ENCODE measurements around the gene ARX.

The ARX gene

DNA sequence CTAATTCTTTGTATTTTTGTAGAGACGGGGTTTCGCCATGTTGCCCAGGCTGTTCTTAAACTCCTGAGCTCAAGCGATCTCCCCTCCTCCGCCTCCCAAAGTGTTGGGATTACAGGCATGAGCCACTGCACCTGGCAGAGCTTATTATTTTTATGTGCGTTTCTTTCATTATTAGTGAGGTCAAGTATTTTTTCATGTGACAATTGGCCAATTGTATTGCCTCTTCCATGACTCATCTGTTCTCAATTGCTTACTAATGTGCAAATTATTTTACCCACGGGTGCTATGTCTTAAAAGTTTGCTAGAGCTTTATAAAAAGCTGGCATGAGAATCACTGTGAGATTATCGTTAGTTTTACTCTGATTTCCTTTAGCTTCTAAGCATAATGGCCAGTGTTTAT lies 13.0 kb upstream of the ARX start:
- H3K4me3 ChIP-seq (ENCODE audit: extremely low read depth, insufficient read depth, low read length, poor library complexity, severe bottlenecking), result no peak overlapping the region
- 90 to 93% methylated on average over 2 to 3 of the region's 7 CpGs for WGBS, 2 experiments (ENCODE audit: insufficient coverage in 2 of 2)

DNA sequence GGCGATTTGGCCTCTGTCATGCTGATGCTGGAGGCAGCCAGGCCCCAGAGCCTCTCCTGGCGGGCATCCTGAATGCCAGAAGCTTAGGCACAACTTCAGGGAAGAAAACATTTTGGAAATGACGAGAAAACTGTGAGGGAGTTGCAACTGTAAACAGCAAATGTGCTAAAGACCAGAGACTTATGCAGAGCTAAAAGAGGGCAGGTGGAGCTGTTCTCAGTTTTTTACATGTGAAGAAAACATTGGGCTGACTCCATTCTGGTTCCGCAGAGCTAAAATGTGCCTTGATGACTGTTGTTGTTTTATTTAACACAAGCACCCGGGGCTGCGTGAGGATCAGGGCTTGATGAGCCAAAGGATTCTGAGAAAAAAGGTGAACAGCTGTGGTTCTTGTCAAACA lies 10.8 kb upstream of the ARX start:
- H3K4me3 ChIP-seq (ENCODE audit: extremely low read depth, insufficient read depth, low read length, poor library complexity, severe bottlenecking), result no peak overlapping the region
- no peaks in the 10 kb centered on the region for H3K36me3 ChIP-seq (ENCODE audit: control insufficient read depth, insufficient read depth, low read length)
- no peak overlapping the region for H3K27ac ChIP-seq (ENCODE audit: low read depth, low read length, severe bottlenecking)
- H3K4me1 ChIP-seq (ENCODE audit: control insufficient read depth, insufficient read depth, low read length, poor library complexity, severe bottlenecking), result peaks cover 3% of the 10 kb centered on the region
- WGBS, 2 experiments (ENCODE audit: insufficient coverage in 2 of 2), result 65% methylated on average over 2 of the region's 6 CpGs; no CpG with 5 or more reads in 1 of the 2 experiments
- no peaks in the 10 kb centered on the region for H3K9me3 ChIP-seq (ENCODE audit: control insufficient read depth, low read length)

More for the DNA sequence above, 13.0 kb upstream of the ARX start:
- H3K36me3 ChIP-seq (ENCODE audit: control insufficient read depth, insufficient read depth, low read length), result no peaks in the 10 kb centered on the region
- H3K4me1 ChIP-seq (ENCODE audit: control insufficient read depth, insufficient read depth, low read length, poor library complexity, severe bottlenecking), result peaks cover 3% of the 10 kb centered on the region
- H3K27ac ChIP-seq (ENCODE audit: low read depth, low read length, severe bottlenecking), result no peak overlapping the region
- no peaks in the 10 kb centered on the region for H3K9me3 ChIP-seq (ENCODE audit: control insufficient read depth, low read length)

DNA sequence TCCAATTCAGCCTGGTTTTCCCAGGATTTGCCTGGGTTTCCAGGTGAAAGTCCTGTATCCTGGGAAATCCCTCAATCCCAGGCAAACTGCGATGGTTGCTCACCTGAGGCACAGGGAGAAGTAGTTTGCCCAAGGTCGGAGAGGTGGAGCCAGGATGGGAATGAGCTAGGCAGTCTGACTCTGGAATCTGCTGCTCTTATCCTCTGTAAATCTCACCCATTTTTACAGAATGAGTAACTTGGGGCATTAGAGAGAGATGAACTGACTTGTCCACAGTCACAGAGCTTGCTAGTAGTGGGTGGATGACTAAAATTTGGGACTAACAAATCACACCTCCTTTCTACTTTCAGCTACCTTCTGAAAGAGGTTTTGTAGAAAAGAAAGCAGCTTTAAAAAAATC lies 9.8 kb upstream of the ARX start:
- Histone ChIP-seq H3K36me3 (ENCODE audit: control insufficient read depth, insufficient read depth, low read length) (no peaks in the 10 kb centered on the region), H3K4me3 (ENCODE audit: extremely low read depth, insufficient read depth, low read length, poor library complexity, severe bottlenecking) (no peak overlapping the region), H3K27ac (ENCODE audit: low read depth, low read length, severe bottlenecking) (no peak overlapping the region), H3K4me1 (ENCODE audit: control insufficient read depth, insufficient read depth, low read length, poor library complexity, severe bottlenecking) (peaks cover 7% of the 10 kb centered on the region), H3K9me3 (ENCODE audit: control insufficient read depth, low read length) (no peaks in the 10 kb centered on the region)
- whole genome bisulfite sequencing, 2 experiments (ENCODE audit: insufficient coverage in 2 of 2), result no CpG with 5 or more reads among the region's 2 CpGs

GRCh38 chrX:25023908-25024307 lies 8.1 kb upstream of the ARX start:
- H3K9me3 ChIP-seq (ENCODE audit: control insufficient read depth, low read length), result no peaks in the 10 kb centered on the region
- no CpG with 5 or more reads among the region's 1 CpG for WGBS, 2 experiments (ENCODE audit: insufficient coverage in 2 of 2)
- no peak overlapping the region for H3K27ac ChIP-seq (ENCODE audit: low read depth, low read length, severe bottlenecking)
- H3K36me3 ChIP-seq (ENCODE audit: control insufficient read depth, insufficient read depth, low read length), result no peaks in the 10 kb centered on the region
- peaks cover 7% of the 10 kb centered on the region for H3K4me1 ChIP-seq (ENCODE audit: control insufficient read depth, insufficient read depth, low read length, poor library complexity, severe bottlenecking)
- no peak overlapping the region for H3K4me3 ChIP-seq (ENCODE audit: extremely low read depth, insufficient read depth, low read length, poor library complexity, severe bottlenecking)

DNA sequence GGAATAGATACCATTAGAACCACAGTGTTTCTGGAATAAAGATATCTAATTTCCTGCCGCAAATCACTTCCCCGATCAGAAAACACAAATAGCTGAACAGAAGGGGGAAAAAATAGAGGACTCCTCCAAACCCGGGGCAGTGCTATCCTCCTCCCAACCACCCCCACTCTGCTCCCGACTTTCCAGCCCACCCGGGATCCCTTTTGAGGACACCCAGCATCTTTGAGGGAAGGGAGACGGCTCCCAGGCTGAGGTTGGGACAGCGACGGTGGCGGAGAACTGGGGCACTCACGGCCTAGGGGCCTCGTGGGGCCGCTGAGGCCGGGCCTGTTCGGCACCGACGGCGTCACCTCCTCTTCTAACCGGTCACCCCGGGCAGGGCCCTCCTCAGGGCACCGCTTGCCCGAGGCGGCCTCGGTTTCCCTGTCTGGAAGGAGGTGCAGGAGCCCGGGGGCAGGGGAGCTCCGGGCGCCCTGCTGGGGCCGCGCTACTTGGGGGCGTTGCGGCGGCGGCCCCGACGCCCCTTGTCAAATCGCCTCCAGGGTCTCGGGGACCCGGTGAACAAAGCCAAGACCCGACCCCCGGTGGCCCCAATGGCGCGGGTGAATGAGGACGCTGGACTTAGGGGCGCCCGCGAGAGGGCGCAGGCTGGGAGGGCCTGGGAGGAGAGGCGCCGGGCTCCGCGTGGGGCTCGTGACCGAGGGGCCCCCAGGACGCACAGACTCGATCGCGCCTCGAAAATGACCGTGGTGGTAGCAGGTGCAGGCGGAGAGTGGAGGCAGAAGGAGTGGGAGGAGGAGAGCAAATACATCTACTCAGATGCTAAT lies 6.9 kb upstream of the ARX start:
- Histone ChIP-seq H3K36me3 (ENCODE audit: control insufficient read depth, insufficient read depth, low read length) (no peaks in the 10 kb centered on the region), H3K4me3 (ENCODE audit: extremely low read depth, insufficient read depth, low read length, poor library complexity, severe bottlenecking) (no peak overlapping the region), H3K27ac (ENCODE audit: low read depth, low read length, severe bottlenecking) (no peak overlapping the region), H3K4me1 (ENCODE audit: control insufficient read depth, insufficient read depth, low read length, poor library complexity, severe bottlenecking) (peaks cover 5% of the 10 kb centered on the region), H3K9me3 (ENCODE audit: control insufficient read depth, low read length) (no peaks in the 10 kb centered on the region)
- WGBS, 2 experiments (ENCODE audit: insufficient coverage in 2 of 2), result 0 to 1% methylated on average over 12 to 18 of the region's 59 CpGs

DNA sequence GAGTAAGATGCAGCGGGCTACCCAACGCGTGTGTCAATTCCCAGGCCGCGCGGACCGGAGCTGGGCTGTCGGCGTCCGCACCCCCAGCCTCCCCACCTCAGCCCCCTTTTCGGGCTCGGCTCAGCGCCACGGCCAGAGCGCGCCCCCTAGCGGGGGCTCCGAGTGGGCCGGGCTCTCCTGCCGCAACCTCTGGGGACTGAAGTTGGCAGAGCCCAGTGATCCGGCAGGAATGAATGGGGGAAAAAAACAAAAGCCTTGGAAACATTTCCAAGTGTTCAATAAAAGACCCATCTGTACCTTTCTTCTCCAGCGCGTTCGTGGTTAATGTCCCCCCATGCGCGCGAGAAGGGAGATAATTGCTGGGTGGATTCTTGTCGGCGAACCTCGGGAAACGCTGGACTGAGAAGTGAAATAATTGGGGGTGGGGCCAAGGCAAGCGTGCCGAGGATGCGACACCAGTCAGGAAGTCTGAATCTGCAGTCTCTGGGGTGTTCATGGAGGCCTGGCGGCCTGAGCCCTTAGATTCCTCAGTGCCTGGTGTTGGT lies 5.2 kb upstream of the ARX start:
- Histone ChIP-seq H3K27ac (ENCODE audit: low read depth, low read length, severe bottlenecking) (no peak overlapping the region), H3K4me3 (ENCODE audit: extremely low read depth, insufficient read depth, low read length, poor library complexity, severe bottlenecking) (no peak overlapping the region), H3K9me3 (ENCODE audit: control insufficient read depth, low read length) (no peaks in the 10 kb centered on the region), H3K4me1 (ENCODE audit: control insufficient read depth, insufficient read depth, low read length, poor library complexity, severe bottlenecking) (peaks cover 12% of the 10 kb centered on the region), H3K36me3 (ENCODE audit: control insufficient read depth, insufficient read depth, low read length) (no peaks in the 10 kb centered on the region)
- WGBS, 2 experiments (ENCODE audit: insufficient coverage in 2 of 2), result 0% methylated on average over 3 of the region's 35 CpGs; no CpG with 5 or more reads in 1 of the 2 experiments

DNA sequence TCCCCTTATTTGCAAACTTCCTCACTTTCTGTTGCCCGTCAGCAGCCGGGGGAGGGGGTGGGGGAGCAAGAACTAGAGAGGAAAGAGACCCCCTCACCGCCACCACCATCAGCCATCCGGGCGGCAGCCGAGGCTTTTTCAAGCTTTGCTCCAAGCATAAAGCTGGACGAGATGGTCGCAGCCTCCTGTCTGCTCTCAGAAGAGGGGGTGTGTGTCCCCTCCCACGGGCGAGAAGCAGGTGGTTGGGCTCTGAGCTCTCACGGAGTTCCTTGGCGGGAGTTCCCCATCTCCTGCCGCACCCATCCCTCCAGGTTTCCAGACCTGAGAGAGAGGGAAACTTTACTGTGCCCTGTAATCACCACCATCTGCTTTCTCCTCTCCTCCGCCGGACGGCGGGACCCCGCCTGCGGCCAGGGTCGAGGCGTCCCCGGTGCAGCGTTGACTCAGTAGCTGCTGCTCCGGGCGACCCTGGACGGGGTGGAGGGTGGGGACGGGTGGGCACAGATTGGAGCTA lies 4.7 kb upstream of the ARX start:
- no peaks in the 10 kb centered on the region for H3K9me3 ChIP-seq (ENCODE audit: control insufficient read depth, low read length)
- H3K27ac ChIP-seq (ENCODE audit: low read depth, low read length, severe bottlenecking), result no peak overlapping the region
- H3K36me3 ChIP-seq (ENCODE audit: control insufficient read depth, insufficient read depth, low read length), result no peaks in the 10 kb centered on the region
- H3K4me1 ChIP-seq (ENCODE audit: control insufficient read depth, insufficient read depth, low read length, poor library complexity, severe bottlenecking), result peaks cover 12% of the 10 kb centered on the region
- 0% methylated on average over 5 of the region's 27 CpGs; no CpG with 5 or more reads in 1 of the 2 experiments for WGBS, 2 experiments (ENCODE audit: insufficient coverage in 2 of 2)
- no peak overlapping the region for H3K4me3 ChIP-seq (ENCODE audit: extremely low read depth, insufficient read depth, low read length, poor library complexity, severe bottlenecking)

- 0% methylated on average over 4 of the region's 22 CpGs; no CpG with 5 or more reads in 1 of the 2 experiments for whole genome bisulfite sequencing, 2 experiments (ENCODE audit: insufficient coverage in 2 of 2)
Observed at GRCh38 chrX:25019707-25020390, 4.1 kb upstream of the ARX start.

GRCh38 chrX:25018682-25019081 lies 2.9 kb upstream of the ARX start:
- no CpG with 5 or more reads among the region's 3 CpGs for WGBS, 2 experiments (ENCODE audit: insufficient coverage in 2 of 2)
- H3K4me3 ChIP-seq (ENCODE audit: extremely low read depth, insufficient read depth, low read length, poor library complexity, severe bottlenecking), result no peak overlapping the region

More at GRCh38 chrX:25019707-25020390, 4.1 kb upstream of the ARX start:
- Histone ChIP-seq H3K36me3 (ENCODE audit: control insufficient read depth, insufficient read depth, low read length) (no peaks in the 10 kb centered on the region), H3K4me1 (ENCODE audit: control insufficient read depth, insufficient read depth, low read length, poor library complexity, severe bottlenecking) (peaks cover 12% of the 10 kb centered on the region), H3K9me3 (ENCODE audit: control insufficient read depth, low read length) (no peaks in the 10 kb centered on the region), H3K4me3 (ENCODE audit: extremely low read depth, insufficient read depth, low read length, poor library complexity, severe bottlenecking) (no peak overlapping the region), H3K27ac (ENCODE audit: low read depth, low read length, severe bottlenecking) (no peak overlapping the region)

DNA sequence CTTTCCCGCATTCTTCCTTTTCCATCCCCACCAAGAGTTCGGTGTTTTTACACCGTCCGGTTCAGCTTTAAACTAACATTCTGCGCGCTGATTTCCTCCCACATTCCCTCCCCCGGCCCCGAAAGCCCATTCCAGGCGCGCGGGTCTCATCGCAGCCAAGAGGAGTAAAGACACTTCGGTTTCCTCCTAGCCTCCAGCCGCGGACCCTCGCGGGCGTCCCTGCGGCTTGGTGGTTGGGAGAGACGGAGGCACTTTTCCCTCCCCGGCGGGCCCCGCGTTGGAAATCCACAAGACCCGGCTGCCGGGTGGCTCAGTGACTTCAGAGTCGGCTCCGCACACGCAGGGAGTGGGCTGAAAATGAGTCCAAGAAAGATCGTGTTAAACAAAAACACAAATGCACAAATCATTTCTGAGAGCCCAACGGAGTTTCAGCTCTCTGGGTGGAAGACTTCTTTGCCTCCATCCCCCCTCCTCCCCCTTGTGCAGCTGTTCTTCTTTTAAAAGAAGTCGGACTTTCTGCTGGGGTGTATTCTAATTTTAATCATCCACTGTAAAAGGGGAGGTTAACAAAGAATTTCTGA lies 2.0 kb upstream of the ARX start:
- H3K27ac ChIP-seq (ENCODE audit: low read depth, low read length, severe bottlenecking), result no peak overlapping the region
- WGBS, 2 experiments (ENCODE audit: insufficient coverage in 2 of 2), result 0% methylated on average over 2 to 4 of the region's 32 CpGs

More at GRCh38 chrX:25018682-25019081, 2.9 kb upstream of the ARX start:
- Histone ChIP-seq H3K9me3 (ENCODE audit: control insufficient read depth, low read length) (no peaks in the 10 kb centered on the region), H3K27ac (ENCODE audit: low read depth, low read length, severe bottlenecking) (no peak overlapping the region), H3K4me1 (ENCODE audit: control insufficient read depth, insufficient read depth, low read length, poor library complexity, severe bottlenecking) (peaks cover 12% of the 10 kb centered on the region), H3K36me3 (ENCODE audit: control insufficient read depth, insufficient read depth, low read length) (no peaks in the 10 kb centered on the region)

More for the DNA sequence above, 2.0 kb upstream of the ARX start:
- H3K9me3 ChIP-seq (ENCODE audit: control insufficient read depth, low read length), result no peaks in the 10 kb centered on the region
- H3K4me3 ChIP-seq (ENCODE audit: extremely low read depth, insufficient read depth, low read length, poor library complexity, severe bottlenecking), result no peak overlapping the region
- peaks cover 12% of the 10 kb centered on the region for H3K4me1 ChIP-seq (ENCODE audit: control insufficient read depth, insufficient read depth, low read length, poor library complexity, severe bottlenecking)
- no peaks in the 10 kb centered on the region for H3K36me3 ChIP-seq (ENCODE audit: control insufficient read depth, insufficient read depth, low read length)

Data from mesodermal cell (in vitro differentiated cells).